ENCODE measurements around the gene SRD5A3.
"Not testable (repeated sequence)": the region's sequence is repeated elsewhere in the genome, so short reads cannot be mapped to it uniquely, and the experiment has no call there.

The SRD5A3 gene

DNA sequence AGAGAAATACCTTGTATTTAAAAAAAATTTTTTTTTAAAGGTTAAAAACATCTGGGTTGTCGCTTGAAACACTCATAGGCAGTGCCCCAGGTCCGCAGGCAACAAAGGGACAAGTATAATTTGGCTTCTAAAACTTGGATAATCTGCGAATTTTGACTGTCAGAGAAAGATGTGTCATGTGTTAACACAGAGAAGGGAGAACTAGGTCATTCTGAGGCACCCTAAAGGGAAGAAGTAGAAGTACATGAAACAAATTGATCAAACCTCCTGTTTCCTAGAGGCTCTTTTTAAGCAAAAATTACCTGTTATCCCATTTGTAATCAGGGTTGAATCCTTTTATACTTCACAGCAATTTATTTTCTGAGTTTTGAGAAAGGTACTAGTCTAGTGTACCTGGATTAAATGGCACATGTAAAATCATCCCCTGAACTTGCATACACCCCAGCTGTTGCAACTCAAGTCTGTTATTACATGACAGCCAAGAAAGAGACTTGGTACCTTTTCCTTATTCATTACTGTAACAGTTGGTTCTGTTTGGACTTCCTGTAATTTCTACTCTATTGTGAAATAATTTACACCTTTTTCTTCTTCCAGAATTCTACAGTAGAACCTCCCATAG lies 1.7 kb downstream of the SRD5A3 start:
- no peak for DNase-seq

DNA sequence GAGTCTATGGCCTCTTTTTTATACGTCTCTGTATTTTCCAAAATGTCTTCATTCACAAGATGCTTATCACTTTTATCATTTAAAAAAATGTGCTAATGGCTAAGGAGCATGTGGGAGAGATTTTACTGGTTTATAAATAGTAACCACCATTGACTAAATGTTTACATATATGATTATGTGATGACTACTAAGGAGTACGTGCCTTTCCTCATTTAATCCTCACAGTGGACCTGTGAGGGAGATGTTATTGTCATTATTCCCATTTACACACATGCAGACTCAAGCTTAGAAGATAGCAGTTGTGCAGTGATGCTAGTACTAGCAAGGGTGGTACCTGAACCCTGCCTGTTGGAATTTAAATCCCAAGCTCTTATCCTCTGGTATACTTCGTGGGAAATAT lies 2.4 kb downstream of the SRD5A3 start:
- DNase-seq = no peak

- DNase-seq = not testable (repeated sequence)
Observed at GRCh38 chr4:55350870-55351269, 4.8 kb downstream of the SRD5A3 start.

- no peak for DNase-seq
Observed at GRCh38 chr4:55351824-55352223, 5.8 kb downstream of the SRD5A3 start.

- DNase-seq = no peak
Observed at GRCh38 chr4:55352726-55353125, 6.7 kb downstream of the SRD5A3 start.

DNA sequence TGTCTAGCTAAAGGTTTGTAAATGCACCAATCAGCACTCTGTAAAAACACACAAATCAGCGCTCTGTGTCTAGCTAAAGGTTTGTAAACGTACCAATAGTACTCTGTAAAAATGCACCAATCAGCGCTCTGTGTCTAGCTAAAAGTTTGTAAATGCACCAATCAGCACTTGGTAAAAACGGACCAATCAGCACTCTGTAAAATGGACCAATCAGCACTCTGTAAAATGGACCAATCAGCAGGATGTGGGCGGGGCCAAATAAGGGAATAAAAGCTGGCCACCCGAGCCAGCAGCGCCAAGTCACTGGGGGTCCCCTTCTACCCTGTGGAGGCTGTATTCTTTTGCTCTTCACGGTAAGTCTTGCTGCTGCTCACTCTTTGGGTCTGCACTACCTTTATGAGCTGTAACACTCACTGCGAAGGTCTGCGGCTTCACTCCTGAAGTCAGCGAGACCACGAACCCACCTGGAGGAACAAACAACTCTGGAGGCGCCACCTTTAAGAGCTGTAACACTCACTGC lies 7.2 kb downstream of the SRD5A3 start:
- DNase-seq = not testable (repeated sequence)

DNA sequence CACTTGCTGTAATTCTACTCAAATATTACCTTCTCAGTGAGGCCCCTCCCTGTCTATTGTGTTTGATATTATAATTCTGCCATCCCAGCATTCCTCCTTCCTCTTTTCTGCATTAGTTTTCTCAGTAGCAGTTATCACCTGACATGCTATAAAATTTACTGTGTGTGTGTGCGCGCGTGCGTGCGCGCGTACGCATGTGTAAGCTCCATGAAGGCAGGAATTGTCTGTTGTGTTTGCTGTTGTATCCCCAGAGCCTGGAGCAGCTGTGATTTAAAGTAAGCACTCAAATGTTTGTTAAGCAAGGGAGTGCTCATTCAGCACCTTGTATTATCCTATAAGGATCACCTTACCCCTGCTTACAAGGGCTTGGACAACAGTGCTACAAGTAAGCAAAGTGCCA lies 8.6 kb downstream of the SRD5A3 start:
- DNase-seq = no peak

DNA sequence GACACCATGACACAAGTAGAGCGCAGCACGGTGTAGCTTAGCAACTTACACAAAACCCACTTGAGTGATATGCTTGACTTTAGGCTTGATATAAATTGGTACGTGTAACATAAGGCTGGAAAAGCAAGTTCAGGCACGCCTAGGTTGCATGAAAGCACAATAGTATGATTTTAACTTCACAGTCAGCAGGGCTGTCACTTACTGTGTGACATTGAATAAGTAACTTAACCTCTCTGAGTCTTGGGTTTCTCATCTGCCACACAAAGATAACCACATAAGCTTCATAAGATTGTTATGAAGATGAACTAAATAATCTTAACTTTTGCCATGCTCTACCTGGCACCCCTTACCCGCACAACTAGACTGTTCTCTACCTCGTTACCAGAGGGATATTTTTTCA lies 9.5 kb downstream of the SRD5A3 start:
- no peak for DNase-seq

- no peak for DNase-seq
Observed at GRCh38 chr4:55356991-55357461, 11.0 kb downstream of the SRD5A3 start.

DNA sequence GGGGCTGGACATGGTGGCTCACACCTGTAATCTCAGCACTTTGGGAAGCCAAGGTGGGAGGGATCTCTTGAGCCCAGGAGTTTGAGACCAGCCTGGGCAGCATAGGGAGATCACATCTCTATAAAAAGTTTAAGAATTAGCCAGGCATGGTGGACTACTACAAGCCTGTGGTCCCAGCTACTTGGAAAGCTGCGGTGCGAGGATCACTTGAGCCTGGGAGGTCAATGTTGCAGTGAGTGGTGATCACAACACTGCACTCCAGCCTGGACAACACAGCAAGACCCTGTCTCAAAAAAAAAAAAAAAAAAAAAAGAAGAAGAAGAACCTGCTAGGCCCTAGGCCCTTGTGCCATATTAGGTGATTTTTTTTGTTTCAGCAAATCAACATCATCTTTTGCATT lies 12.2 kb downstream of the SRD5A3 start:
- no peak for DNase-seq

- no peak for DNase-seq
Observed at GRCh38 chr4:55358668-55359067, 12.6 kb downstream of the SRD5A3 start.

- DNase-seq = no peak
Observed at GRCh38 chr4:55359397-55359916, 13.4 kb downstream of the SRD5A3 start.

GRCh38 chr4:55362938-55363337 lies 16.9 kb downstream of the SRD5A3 start:
- not testable (repeated sequence) for DNase-seq

- no peak for DNase-seq
Observed at GRCh38 chr4:55363691-55364351, 17.8 kb downstream of the SRD5A3 start.

- DNase-seq = no peak
Observed at GRCh38 chr4:55364691-55365344, 18.8 kb downstream of the SRD5A3 start.

GRCh38 chr4:55365345-55365728 lies 19.3 kb downstream of the SRD5A3 start:
- DNase-seq = no peak

DNA sequence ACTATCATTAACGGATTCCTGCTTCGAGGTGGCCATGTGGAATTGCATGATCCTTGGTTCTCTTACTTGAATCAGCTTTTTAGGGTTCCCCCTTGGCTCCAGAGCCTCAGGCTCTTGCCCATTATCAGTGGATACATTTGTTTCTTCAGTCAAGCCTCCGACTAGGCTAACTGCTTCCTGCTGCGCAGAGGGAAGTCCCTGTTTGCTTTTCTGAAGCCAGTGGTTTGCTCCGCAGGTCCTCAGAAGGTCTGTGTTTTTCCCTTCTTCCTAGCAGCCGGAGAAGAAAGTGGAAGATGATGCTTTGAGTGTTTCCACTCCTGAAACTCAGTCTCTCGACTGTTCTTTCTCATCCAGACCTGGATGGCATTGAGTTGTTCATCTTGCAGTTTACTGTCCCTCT lies 20.6 kb downstream of the SRD5A3 start:
- no peak for DNase-seq

- no peak for DNase-seq
Observed at GRCh38 chr4:55367084-55367722, 21.2 kb downstream of the SRD5A3 start.

DNA sequence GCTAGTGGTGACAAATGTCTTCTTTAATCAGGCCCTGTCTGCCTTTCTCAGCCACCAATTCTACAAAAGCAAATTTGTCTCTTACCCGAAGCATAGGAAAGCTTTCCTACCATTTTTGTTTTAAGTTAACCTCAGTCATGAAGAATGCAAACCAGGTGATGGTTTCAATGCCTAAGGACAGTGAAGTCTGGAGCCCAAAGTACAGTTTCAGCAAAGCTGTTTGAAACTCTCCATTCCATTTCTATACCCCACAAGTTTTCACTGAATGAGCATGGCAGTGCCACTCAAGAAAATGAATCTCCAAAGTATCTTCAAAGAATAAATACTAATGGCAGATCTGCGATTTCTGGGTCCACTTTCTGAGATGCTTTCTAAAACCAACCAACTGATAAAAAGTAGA lies 23.9 kb downstream of the SRD5A3 start:
- no peak for DNase-seq

GRCh38 chr4:55372259-55372658 lies 26.2 kb downstream of the SRD5A3 start:
- DNase-seq = no peak

GRCh38 chr4:55373461-55373860 lies 27.4 kb downstream of the SRD5A3 start:
- DNase-seq = no peak

GRCh38 chr4:55376698-55377097 lies 30.7 kb downstream of the SRD5A3 start:
- no peak for DNase-seq

Measured in GOT3 (cell line).